Stimulated activated CD8-positive, alpha-beta memory T cell treated with anti-CD3 and anti-CD28 coated beads, Interleukin-2, amount 100 ng/mL, for 48 hours (primary cell): ENCODE measurements around the gene UXT.

ENCODE experiments used
- DNase-seq, 2 donors: peaks; one replicate each; pipeline ENCODE4 v3.0.0-alpha.2; 2020; ENCODE audit warnings: low read depth in 2 of 2

Gene UXT

DNA sequence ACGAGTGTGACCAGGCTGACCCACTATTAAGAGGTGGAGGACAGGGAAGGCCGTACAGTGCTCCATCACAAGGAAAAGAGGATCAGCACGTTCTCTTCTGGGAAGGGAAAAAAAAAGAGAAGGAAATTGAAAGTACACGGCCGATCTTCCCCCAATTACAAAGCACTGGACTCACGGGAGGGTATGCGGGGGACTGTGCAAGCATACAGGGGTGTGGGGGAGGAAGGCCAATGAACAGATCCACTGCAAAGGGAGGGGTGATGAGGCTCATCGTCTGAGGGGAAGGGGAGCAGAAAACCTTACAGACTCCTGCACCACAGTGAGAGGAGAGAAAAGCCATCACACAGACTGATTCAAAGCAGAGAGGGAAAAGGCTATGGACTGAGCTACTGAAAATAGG is 9.7 kb downstream of the UXT start:
- no peak for DNase-seq

GRCh38 chrX:47648376-47648775 is 10.6 kb downstream of the UXT start:
- no peak for DNase-seq

- no peak for DNase-seq
These were observed 12.3 kb downstream of the UXT start for GRCh38 chrX:47646636-47647035.

GRCh38 chrX:47645530-47645929 is 13.4 kb downstream of the UXT start:
- no peak for DNase-seq

DNA sequence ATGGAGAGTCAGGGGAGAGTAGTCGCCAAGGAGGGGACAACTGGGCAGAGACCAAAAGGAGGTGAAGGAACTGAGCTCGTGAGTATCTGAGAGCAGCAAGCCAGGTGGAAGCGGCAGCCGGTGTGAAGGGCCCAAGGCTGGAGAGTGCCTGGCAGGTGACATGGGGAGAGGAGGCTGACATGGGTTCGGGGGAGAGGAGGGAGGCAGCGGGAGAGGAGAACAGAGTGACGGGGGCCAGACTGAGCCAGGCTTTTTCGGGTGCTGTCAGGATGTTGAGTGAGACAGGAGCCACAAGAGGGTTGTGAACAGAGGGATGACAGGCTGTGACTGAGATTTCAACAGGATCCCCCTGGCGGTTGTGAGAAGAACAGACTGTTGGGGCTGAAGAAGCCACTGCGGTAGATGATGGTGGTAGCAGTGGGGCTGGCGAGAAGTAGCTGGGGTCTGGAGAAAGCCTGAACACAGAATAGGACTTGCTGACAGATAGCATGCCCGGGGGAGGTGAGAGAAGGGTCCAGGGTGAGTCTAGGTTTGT is 14.4 kb downstream of the UXT start:
- DNase-seq = no peak

DNA sequence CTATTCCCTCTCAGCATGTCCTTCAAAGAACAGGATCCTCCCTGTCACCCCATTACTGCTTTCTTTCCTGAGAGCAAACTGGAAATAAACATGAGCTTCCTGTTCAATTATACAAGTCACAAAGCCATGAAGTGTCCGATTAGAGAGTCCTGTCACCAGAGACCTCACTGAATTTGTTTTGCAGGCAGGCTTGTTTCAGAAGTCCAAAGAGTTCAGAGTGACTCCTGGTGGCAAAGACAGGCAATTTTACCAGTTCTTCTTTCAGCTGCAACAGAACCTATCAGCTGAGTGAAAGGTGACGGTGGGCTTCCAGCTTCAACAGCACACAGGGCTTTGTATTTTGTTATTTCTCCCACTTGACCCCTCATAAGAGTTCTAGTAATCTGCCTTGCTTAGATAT is 15.1 kb downstream of the UXT start:
- DNase-seq = no peak

- DNase-seq = no peak
These were observed 20.2 kb downstream of the UXT start for GRCh38 chrX:47638816-47639215.

DNA sequence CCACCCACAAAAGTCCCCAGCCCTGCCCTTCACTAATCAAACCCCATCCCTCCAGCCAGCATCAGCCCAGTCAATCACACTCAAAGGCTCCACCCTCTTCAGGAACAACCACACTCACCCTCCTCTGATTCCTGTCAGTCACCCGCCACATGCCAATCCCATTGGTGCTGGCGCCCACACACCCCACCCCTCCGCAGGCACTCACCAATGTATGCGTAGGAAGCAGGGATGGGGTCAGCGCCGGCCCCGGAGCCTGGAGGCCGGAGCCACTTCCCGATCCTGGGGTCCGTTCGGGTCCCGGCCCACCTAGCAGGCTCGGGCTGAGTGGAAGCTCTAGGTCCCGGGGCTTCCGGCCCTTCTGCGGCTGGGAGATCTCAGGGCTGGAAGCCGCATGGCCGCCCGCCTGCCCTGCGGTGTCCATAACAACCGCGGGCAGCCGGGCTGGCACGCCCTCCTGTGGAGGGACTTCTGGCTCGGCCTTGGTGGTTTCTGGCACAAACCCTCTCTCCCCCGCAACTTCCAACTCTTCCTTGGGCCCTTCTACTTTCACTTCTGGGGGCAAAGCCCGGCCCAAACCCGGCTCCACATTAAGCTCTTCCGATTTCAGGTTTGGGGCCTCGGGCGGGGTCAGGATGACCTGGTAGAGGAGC is 21.3 kb downstream of the UXT start:
- no peak for DNase-seq

GRCh38 chrX:47634871-47635575 is 24.0 kb downstream of the UXT start:
- DNase-seq = no peak

GRCh38 chrX:47633689-47634590 is 25.0 kb downstream of the UXT start:
- DNase-seq = no peak

DNA sequence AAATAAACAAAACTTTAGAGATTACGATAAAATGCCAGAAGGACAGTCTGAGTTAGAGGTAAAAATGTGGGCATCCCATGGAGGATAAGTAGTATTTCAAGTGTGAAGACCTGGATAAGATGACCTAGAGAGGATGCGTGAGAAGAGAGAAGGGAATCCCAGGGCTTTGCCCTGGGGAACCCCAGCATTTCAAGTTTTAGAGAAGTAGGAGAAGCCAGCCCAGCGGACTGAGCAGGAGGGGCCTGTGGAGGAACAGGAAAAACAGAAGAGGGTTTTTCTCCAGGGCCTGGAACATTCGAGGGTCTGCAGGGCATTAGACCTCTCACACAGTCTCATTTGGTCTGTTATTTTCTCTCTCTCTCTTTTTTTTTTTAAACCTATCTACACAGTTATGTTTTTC is 26.3 kb downstream of the UXT start:
- no peak for DNase-seq

- no peak for DNase-seq
These were observed 27.3 kb downstream of the UXT start for GRCh38 chrX:47631676-47632075.

DNA sequence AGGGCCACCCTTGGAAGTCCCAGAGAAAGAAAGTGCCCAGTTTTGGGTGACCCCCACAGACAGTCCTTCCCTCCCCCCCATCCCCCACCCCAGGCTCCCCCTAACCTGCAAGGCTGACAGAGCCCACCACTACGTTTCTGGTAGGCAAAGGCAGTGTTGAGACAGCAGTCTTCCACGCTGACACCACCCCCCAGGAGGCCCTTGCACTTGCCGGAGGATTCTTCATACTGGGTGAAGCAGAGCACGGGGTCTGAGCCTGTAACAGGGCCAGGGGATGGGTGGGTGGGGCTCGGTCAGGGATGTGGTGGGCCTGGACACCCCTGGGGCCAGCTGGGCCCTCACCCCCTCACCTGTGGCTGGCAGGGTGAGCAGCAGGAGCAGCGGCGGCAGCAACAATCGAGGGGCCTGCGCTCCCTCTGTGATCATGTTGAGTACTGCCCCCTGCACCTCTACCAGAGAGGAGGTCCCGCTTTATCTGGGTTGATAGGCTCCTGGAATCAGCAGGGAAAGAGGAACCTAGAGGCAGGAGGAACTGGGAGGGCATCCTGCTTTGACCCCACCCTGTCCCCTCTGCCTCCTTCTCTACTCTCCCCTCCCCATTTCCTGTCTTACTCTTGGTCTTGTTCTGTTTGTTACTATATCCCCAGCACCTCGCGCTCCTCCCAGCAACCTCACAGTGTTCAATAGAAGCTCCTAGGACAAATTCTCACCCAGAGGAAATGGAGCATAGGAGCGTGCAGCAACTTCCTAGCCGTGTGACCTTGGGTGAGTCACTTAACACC is 29.4 kb downstream of the UXT start, which contains the start of gene CFP:
CFP (minus strand) TSS at position 512 of the 782 bp plus-strand sequence; CDS start at position 426, 86 bp downstream.
- DNase-seq = no peak

GRCh38 chrX:47628982-47629381 is 30.0 kb downstream of the UXT start:
- DNase-seq = no peak

- no peak for DNase-seq
These were observed 33.6 kb downstream of the UXT start for GRCh38 chrX:47625365-47625764.

DNA sequence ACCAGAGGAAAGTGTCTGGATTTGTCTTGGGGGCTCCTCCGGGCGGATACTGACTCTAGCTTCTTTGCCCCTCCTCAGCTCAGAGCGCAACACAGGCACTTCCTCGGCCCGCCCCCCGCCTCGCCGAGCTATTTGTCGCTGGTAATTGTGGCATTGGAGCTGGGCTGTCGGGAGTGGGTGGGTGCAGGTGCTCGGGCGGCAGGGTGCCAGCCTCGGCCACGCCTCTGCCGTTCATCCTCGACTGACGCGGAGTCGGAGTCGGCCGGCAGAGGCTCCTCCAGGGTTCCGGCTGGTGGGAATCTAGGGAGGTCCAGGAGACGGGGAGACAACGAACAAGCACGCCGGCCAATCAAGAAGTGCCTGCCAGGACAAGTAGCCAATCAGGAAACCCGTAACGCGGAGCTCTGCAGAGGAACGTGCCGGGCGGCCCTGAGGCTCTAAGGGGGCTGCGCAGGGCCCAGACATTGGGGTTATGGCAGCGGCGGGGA is 35.4 kb downstream of the UXT start:
- no peak for DNase-seq

GRCh38 chrX:47621851-47622250 is 37.1 kb downstream of the UXT start:
- DNase-seq = no peak

- DNase-seq = no peak
These were observed 38.7 kb downstream of the UXT start for GRCh38 chrX:47620303-47620685.

GRCh38 chrX:47619486-47620302 is 39.3 kb downstream of the UXT start, which contains the start of gene SYN1:
TSS of gene SYN1 (minus strand) at chrX:47619857. CDS start at chrX:47619728, 129 bp downstream.
- peak; percentile 64 to 65 for DNase-seq

- no peak for DNase-seq
These were observed 40.0 kb downstream of the UXT start for GRCh38 chrX:47618923-47619485.
